T-helper 17 cell (primary cell): Measurements from ENCODE around the gene NOS1. TPM values are rescaled to one million over a fixed set of nuclear protein-coding genes. Genes with fewer than 3 reads are reported as not detected.
A peak's percentile ranks its signal among the peaks of the same experiment; 100 is the strongest.
"Not testable (repeated sequence)": the region's sequence is repeated elsewhere in the genome, so short reads cannot be mapped to it uniquely, and the experiment has no call there.

Experiments used
- ATAC-seq: fragments of 150-1000 bp; cut with Tn5 transposase; 2 replicates; pipeline ENCODE4 v1.10.0; 2021; ENCODE audit warnings: mild to moderate bottlenecking, moderate library complexity
- DNase-seq, 3 donors: peaks; one replicate each; pipeline versions ENCODE4 v3.0.0 to v3.0.0-alpha.2; 2020 to 2021
- H3K9me3 ChIP-seq: one replicate; pipeline ENCODE4 v1.7.0; 2013; ENCODE audit warnings: low read length, mild to moderate bottlenecking; ENCODE audit not compliant: control insufficient read depth, poor library complexity, severe bottlenecking
- H3K27ac Mint-ChIP-seq: one replicate; pipeline ENCODE4 v1.8.0; 2022; ENCODE audit warnings: mild to moderate bottlenecking, moderate library complexity, mixed read lengths
- H3K27me3 Mint-ChIP-seq: one replicate; pipeline ENCODE4 v1.8.0; 2022; ENCODE audit warnings: mixed read lengths
- H3K36me3 Mint-ChIP-seq: one replicate; pipeline ENCODE4 v1.8.0; 2022; ENCODE audit warnings: low read depth, mixed read lengths
- H3K4me1 Mint-ChIP-seq: one replicate; pipeline ENCODE4 v1.8.0; 2022; ENCODE audit warnings: mild to moderate bottlenecking, mixed read lengths
- H3K4me3 Mint-ChIP-seq: one replicate; pipeline ENCODE4 v1.8.0; 2022; ENCODE audit warnings: mild to moderate bottlenecking, moderate library complexity, mixed read lengths
- total RNA-seq, 4 donors: library from RNA in 2 of 4; stranded (reverse) in 2 of 4; gene quantifications; one replicate each; pipeline ENCODE4 v1.2.3 and lab custom pipeline; 2022 to 2026

Gene NOS1
- total RNA-seq, 2 donors from 2014 or later, result not detected

DNA sequence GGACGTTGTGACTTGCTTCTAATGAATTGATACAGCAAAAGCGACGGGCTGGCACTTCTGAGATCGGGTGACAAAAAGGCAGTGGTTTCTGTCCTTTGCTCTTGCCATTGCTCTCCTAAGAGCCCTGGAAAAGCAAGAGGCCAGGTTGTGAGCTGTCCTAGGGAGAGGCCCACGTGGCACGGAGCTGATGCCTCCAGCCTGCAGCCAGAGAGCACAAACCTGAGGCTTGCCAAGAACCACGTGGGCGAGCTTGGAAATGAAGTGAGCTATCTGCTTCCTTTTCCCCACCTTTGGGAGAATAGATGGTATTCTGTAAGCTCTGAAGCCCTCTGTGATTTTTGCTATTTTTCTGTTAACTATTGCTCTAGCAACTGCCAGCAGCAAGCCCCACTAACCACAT lies 26.4 kb upstream of the NOS1 start:
- Mint-ChIP-seq H3K4me1 (no peaks in the 10 kb centered on the region), H3K4me3 (no peak overlapping the region), H3K27ac (no peak overlapping the region), H3K27me3 (peaks cover 4% of the 10 kb centered on the region), H3K36me3 (no peaks in the 10 kb centered on the region)
- DNase-seq (no peak), ATAC-seq (no peak)
- H3K9me3 ChIP-seq, result no peaks in the 10 kb centered on the region

DNA sequence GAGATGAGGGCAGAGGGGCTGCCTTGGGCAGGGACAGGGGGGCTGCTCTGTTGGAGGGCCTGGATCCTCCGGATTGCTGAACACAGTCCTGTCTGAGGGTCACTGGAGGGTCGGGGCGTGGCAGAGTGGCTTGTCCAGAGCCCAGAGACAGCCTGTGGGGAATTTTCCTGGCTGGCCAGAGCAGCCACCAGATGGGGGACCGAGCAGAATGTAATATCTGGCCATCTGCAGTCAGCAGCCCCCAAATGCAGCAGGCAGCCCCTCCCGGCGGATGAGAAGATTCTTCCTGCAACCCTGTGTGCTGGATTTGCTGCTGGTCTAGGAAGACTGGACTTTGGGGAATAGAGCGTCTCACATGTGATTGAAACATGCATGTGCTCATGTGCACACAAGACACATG lies 23.3 kb upstream of the NOS1 start:
- Mint-ChIP-seq H3K4me3 (no peak overlapping the region), H3K27ac (no peak overlapping the region), H3K27me3 (peaks cover 4% of the 10 kb centered on the region), H3K4me1 (no peaks in the 10 kb centered on the region), H3K36me3 (no peaks in the 10 kb centered on the region)
- ATAC-seq, result no peak
- no peaks in the 10 kb centered on the region for H3K9me3 ChIP-seq
- no peak for DNase-seq

- no peaks in the 10 kb centered on the region for H3K4me1 Mint-ChIP-seq
- H3K27ac Mint-ChIP-seq, result no peak overlapping the region
- no peak overlapping the region for H3K4me3 Mint-ChIP-seq
- H3K27me3 Mint-ChIP-seq, result no peaks in the 10 kb centered on the region
- H3K9me3 ChIP-seq, result no peaks in the 10 kb centered on the region
- no peak for DNase-seq
- no peaks in the 10 kb centered on the region for H3K36me3 Mint-ChIP-seq
- no peak for ATAC-seq
Observed at GRCh38 chr12:117380083-117380482, 18.7 kb upstream of the NOS1 start.

DNA sequence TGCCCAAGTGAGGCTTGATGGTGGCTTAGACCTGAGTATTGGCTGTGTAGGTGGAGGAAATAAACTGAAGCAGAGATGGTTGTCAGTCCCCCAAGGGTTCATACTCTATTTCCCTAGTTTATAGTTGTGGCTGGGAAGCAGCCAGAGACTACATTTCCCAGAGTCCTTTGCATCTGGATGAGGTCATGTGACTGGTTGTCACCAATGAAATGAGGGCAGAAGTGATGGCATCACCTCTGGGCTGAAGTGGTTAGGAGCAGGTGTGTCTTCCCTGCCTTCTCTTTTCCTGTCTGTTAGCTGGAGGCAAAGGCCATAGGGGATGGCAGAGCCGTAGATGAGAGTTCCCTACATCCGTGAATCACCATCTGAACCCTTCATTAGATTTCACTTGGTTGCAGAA lies 16.3 kb upstream of the NOS1 start:
- Mint-ChIP-seq H3K27ac (no peak overlapping the region), H3K4me1 (no peaks in the 10 kb centered on the region), H3K27me3 (no peaks in the 10 kb centered on the region), H3K4me3 (no peak overlapping the region), H3K36me3 (no peaks in the 10 kb centered on the region)
- ATAC-seq, result no peak
- no peak for DNase-seq
- H3K9me3 ChIP-seq, result no peaks in the 10 kb centered on the region

GRCh38 chr12:117370588-117370987 lies 9.2 kb upstream of the NOS1 start:
- DNase-seq, result no peak
- H3K4me3 Mint-ChIP-seq, result no peak overlapping the region

GRCh38 chr12:117370000-117370399 lies 8.6 kb upstream of the NOS1 start:
- not testable (repeated sequence) for H3K36me3 Mint-ChIP-seq, H3K4me3 Mint-ChIP-seq, DNase-seq, H3K9me3 ChIP-seq, ATAC-seq, H3K4me1 Mint-ChIP-seq, H3K27ac Mint-ChIP-seq
- H3K27me3 Mint-ChIP-seq, result peaks cover 11% of the 10 kb centered on the region

More at GRCh38 chr12:117370588-117370987, 9.2 kb upstream of the NOS1 start:
- H3K27ac Mint-ChIP-seq, result no peak overlapping the region
- no peak for ATAC-seq
- peaks cover 8% of the 10 kb centered on the region for H3K27me3 Mint-ChIP-seq
- H3K9me3 ChIP-seq, result no peaks in the 10 kb centered on the region
- no peaks in the 10 kb centered on the region for H3K36me3 Mint-ChIP-seq
- H3K4me1 Mint-ChIP-seq, result no peaks in the 10 kb centered on the region

DNA sequence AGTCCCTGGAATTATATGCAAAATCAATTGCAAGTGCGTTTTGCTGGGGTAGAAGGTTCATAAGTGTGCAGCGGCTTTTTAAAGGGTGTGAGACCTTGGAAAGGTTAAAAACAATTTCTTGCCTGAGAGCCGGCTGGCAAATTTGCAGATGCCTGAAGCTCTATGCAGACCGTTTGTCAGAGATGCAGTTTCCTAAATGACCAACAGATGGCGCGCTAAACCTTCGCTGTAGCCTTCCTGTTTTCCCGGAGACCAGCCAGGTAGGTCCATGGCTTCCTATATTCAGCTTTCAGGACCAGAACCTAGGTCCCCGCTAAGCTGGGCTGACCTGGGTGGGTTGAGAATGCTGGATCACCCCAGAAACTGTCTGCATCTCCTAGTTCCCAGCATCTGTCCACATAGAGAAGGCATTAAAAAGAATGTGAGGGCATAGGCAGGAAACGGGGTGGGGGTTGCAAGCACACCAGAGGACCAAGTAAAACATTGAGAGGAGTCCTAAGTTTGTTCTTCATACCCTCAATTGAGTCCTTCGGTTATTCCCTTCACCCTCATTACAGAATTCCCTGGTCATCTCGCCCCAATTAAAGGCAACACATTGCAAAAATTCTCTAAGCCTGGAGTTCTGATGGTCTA lies 5.7 kb upstream of the NOS1 start:
- no peak for ATAC-seq
- H3K27ac Mint-ChIP-seq, result no peak overlapping the region
- H3K9me3 ChIP-seq, result no peaks in the 10 kb centered on the region
- DNase-seq, result peak in 1 of 3 donors; percentile 18
- H3K36me3 Mint-ChIP-seq, result no peaks in the 10 kb centered on the region
- H3K27me3 Mint-ChIP-seq, result peaks cover 32% of the 10 kb centered on the region
- no peaks in the 10 kb centered on the region for H3K4me1 Mint-ChIP-seq
- H3K4me3 Mint-ChIP-seq, result no peak overlapping the region

DNA sequence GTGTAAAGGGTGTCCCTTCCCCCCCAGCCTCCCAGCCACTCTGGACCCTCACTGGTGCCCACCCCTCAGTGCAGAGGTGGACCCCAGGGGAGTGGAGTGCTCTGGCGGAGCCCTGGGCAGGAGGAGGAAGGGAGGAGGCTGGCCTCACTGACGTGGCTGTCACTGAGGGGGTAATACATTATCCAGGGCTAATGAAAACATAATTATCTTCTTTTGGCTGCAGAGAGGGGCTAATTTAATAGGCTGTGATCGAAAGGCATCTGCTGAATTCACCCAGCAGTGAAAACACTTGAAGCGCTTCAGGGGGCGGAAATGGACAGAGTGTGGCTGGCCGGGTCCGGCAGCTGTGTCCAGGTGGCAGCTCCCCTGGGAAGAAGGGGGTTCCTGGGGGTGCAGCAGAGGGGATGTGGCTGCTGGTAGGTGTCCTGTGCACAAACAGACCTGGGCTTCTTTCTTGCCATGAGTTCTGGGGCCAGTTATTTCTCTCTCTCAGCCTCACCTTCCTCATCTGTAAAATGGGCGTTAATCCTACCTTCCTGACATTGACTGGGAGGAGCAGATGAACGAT lies 3.7 kb upstream of the NOS1 start:
- Mint-ChIP-seq H3K27ac (no peak overlapping the region), H3K4me3 (no peak overlapping the region), H3K36me3 (no peaks in the 10 kb centered on the region), H3K27me3 (peaks cover 37% of the 10 kb centered on the region), H3K4me1 (no peaks in the 10 kb centered on the region)
- no peaks in the 10 kb centered on the region for H3K9me3 ChIP-seq
- ATAC-seq (no peak), DNase-seq (no peak)

- DNase-seq, result no peak
- H3K27ac Mint-ChIP-seq, result no peak overlapping the region
- no peak overlapping the region for H3K4me3 Mint-ChIP-seq
- peaks cover 46% of the 10 kb centered on the region for H3K27me3 Mint-ChIP-seq
- ATAC-seq, result no peak
- no peaks in the 10 kb centered on the region for H3K4me1 Mint-ChIP-seq
- no peaks in the 10 kb centered on the region for H3K9me3 ChIP-seq
- H3K36me3 Mint-ChIP-seq, result no peaks in the 10 kb centered on the region
Observed at GRCh38 chr12:117363953-117364486, 2.6 kb upstream of the NOS1 start.

DNA sequence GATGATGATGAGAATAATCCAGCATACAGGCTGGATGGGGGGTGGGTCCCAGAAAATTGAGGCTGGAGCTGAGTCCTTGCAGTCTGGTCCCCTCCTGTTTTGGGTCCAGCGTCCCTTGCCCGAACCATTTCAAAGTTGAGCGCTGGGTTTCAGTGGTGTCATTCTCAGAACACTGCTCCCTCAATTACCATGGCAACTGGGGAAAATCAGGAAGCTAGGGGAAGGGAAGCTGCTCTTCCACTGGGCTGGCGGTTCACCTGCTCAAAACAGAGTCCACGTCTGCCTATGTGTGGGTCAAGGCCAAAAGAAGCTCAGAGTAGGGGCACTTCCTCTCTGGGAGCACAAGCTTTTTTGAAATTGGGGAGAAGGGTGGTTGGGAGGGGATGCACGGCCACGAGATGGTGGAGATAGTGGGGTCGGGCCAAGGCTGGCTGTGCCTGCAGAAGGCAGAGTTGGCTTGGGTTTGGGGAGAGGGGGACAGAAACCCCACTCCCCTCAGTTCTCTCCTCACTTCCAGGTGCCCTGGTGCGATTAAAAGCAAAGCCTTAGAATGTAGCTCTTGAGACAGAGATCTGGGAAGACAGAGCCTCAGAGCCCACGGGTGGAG lies 1.7 kb upstream of the NOS1 start:
- no peak for ATAC-seq
- no peaks in the 10 kb centered on the region for H3K9me3 ChIP-seq
- no peak overlapping the region for H3K4me3 Mint-ChIP-seq
- H3K4me1 Mint-ChIP-seq, result no peaks in the 10 kb centered on the region
- DNase-seq, result no peak
- H3K27me3 Mint-ChIP-seq, result peaks cover 55% of the 10 kb centered on the region
- H3K36me3 Mint-ChIP-seq, result no peaks in the 10 kb centered on the region
- H3K27ac Mint-ChIP-seq, result no peak overlapping the region

- Mint-ChIP-seq H3K4me3 (no peak overlapping the region), H3K36me3 (no peaks in the 10 kb centered on the region), H3K27me3 (peaks cover 62% of the 10 kb centered on the region), H3K27ac (no peak overlapping the region), H3K4me1 (no peaks in the 10 kb centered on the region)
- no peak for ATAC-seq
- no peak for DNase-seq
- no peaks in the 10 kb centered on the region for H3K9me3 ChIP-seq
Observed at GRCh38 chr12:117362391-117362790, 965 bp upstream of the NOS1 start.

DNA sequence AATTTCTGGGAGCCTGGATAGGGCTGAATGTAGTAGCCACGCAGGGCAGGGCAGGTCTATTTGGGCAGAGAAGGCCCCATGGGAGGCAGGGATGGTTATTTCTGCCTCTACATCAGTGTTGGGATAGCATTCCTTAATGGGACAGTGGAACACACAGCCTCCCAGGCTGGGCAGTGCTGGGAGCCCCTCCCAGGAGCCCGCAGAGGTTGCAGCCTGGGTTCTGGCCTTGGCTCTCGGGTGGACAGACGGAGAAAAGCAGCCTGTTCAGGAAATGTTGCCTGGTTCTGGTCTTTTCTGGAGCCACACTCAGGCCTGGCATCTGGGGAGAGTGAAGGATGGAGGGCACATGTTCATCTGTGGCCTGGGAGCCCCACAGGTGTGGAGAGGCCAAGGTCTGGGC lies 479 bp upstream of the NOS1 start:
- H3K4me3 Mint-ChIP-seq, result no peak overlapping the region
- H3K27me3 Mint-ChIP-seq, result peaks cover 65% of the 10 kb centered on the region
- no peaks in the 10 kb centered on the region for H3K9me3 ChIP-seq
- no peak for DNase-seq
- no peaks in the 10 kb centered on the region for H3K36me3 Mint-ChIP-seq
- no peak for ATAC-seq
- H3K27ac Mint-ChIP-seq, result no peak overlapping the region
- no peaks in the 10 kb centered on the region for H3K4me1 Mint-ChIP-seq

DNA sequence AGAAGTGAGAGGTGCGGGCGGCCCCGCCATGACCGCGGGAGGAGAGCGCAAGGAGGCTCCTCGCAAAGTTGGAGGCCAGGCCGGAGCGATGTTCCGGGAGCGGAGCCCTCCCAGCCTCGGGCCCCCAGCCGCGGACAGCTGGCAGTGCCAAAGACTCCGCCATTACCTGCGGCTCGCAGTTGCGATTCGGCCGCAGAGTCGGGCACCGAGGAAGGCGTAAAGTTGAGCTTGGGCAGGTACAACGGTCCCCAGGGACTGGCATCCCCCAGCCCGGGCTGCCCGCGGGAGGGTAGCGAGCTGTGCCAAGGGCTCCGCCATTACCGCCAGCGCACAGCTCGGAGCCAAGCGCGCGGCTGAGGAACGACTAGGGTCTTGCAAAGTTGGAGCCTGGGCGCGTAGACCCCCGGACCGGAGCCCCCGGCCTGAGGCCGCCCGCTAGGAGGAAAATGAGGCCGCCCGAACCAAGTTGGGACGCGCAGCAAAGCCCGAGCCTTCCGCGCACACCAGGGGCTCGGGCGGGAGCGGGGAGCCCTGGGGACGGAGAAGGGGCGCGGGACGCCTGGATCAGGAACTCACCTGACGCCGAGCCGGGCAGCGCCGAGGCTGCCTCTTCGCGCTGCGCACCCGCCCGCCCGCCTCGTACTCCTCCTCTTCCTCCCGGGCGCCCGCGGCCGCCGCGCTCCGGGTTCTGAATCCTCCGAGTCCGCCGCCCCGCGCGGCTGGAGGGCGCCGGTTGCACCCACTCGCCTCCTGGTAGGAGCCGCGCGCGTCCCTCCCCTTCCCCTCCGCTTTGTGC lies 677 bp downstream of the NOS1 start:
- H3K4me3 Mint-ChIP-seq, result no peak overlapping the region
- DNase-seq, result no peak
- H3K9me3 ChIP-seq, result no peaks in the 10 kb centered on the region
- no peaks in the 10 kb centered on the region for H3K4me1 Mint-ChIP-seq
- peaks cover 63% of the 10 kb centered on the region for H3K27me3 Mint-ChIP-seq
- H3K27ac Mint-ChIP-seq, result no peak overlapping the region
- no peak for ATAC-seq
- no peaks in the 10 kb centered on the region for H3K36me3 Mint-ChIP-seq
